Heart right ventricle (tissue), 16 donors: Measurements from ENCODE around the gene TFEB. TPM values are rescaled to one million over a fixed set of nuclear protein-coding genes. Genes with fewer than 3 reads are reported as not detected.

Experiments
- ATAC-seq, 8 donors: fragments of 200-7000 bp; cut with Tn5 transposase; one replicate each; pipeline ENCODE4 v1.9.1; 2020; ENCODE audit warnings: mild to moderate bottlenecking in 8 of 8, moderate library complexity in 8 of 8, moderate number of reproducible peaks in 1 of 8
- DNase-seq, 2 donors: peaks; one replicate each; pipeline ENCODE4 v3.0.0-alpha.2; 2020
- H3K27ac ChIP-seq, 10 donors: fragments of 200-600 bp; sonication (generic) in 2 of 10; one replicate each; pipeline versions ENCODE4 v1.5.0 to v1.8.0; 2020 to 2022; ENCODE audit warnings: mild to moderate bottlenecking in 3 of 10
- H3K27me3 ChIP-seq, 7 donors: fragments of 200-600 bp; one replicate each; pipeline ENCODE4 v1.8.0; 2021 to 2022; ENCODE audit warnings: mild to moderate bottlenecking in 2 of 7
- H3K36me3 ChIP-seq, 9 donors: fragments of 200-600 bp; sonication (generic) in 1 of 9; one replicate each; pipeline versions ENCODE4 v1.5.0 to v1.8.0; 2020 to 2022; ENCODE audit warnings: mild to moderate bottlenecking in 2 of 9
- H3K4me1 ChIP-seq, 9 donors: fragments of 200-600 bp; sonication (generic) in 1 of 9; one replicate each; pipeline versions ENCODE4 v1.5.0 to v1.8.0; 2020 to 2022; ENCODE audit warnings: mild to moderate bottlenecking in 4 of 9
- H3K4me3 ChIP-seq, 10 donors: fragments of 200-600 bp; sonication (generic) in 2 of 10; one replicate each; pipeline versions ENCODE4 v1.5.0 to v1.8.0; 2020 to 2022; ENCODE audit warnings: mild to moderate bottlenecking in 7 of 10, moderate library complexity in 2 of 10
- H3K9me3 ChIP-seq, 11 donors: fragments of 200-600 bp in 10 of 11; sonication (generic) in 2 of 11; one replicate each; pipeline versions ENCODE4 v1.5.0 to v1.8.0; 2013 to 2022; ENCODE audit warnings: mild to moderate bottlenecking in 2 of 11, control low read depth in 1 of 11, moderate library complexity in 1 of 11
- WGBS, 2 donors: extraction: QIAGEN DNeasy Blood & Tissue Kit; methylation state at CpG; one replicate each; pipeline ENCODE4 v1.1.7; 2013; ENCODE audit warnings: inconsistent platforms in 1 of 2; 5-methylcytosine and 5-hydroxymethylcytosine counted together
- intact Hi-C, 10 donors: fragments of 100-400 bp; cut with DNase I; formaldehyde crosslinking; loops; one replicate each; pipeline versions ENCODE4 v1.11.1 to v1.14.2; 2022
- polyA plus RNA-seq, 2 donors: library from polyadenylated mRNA; stranded (reverse); fragments of 200-250 nt; gene quantifications; one replicate each; pipeline ENCODE4 v1.2.3, GENCODE V29; 2013
- total RNA-seq, 10 donors: library from RNA; stranded (reverse); fragmentation: NEBNext Ultra II Directional in 3 of 10; extraction: Animal tissue kit (Norgen Biotek cat#: 25700) in 3 of 10; gene quantifications; one replicate each; pipeline versions ENCODE4 v1.2.1 to v1.2.4, GENCODE V29; 2021 to 2023
- TF ChIP-seq, protein P1 (sequence below), 9 donors: fragments of 200-600 bp; sonication (generic) in 2 of 9; IDR thresholded peaks; one replicate each; pipeline versions ENCODE4 v1.5.0 to v1.8.0; 2021 to 2022; ENCODE audit warnings: antibody characterized with exemption in 9 of 9, mild to moderate bottlenecking in 5 of 9, moderate library complexity in 1 of 9
- donor health status: Arrhythmogenic right ventricular cardiomyopathy.
- donor health status: ischemic (EF 13 %, LVEDD 7.1; RV severe dilation, severe dysfunction).
- donor health status: healthy with polysubstance abuse.
- donor health status: DM: no; HTN: yes; CAD: no.
- donor health status: DM: no; HTN: no; CAD: no.
- donor health status: ischemic (EF 25% LVEDD 6.9; RV normal size, moderate dysfunction).
- donor health status: ischemic (EF 25% LVEDD 5.7; RV mildly dilated, moderate dysfunction).
- donor health status: healthy.
- donor health status: DM: yes; HTN: yes; CAD: no.
- donor health status: Ischemic cardiomyopathy.
- donor health status: ischemic (EF 35%, LVEDD 5.7; RV mildly dilated, moderate dysfunction).
- donor health status: nonischemic (EF 11% LVEDD 7.7; RV severe dilation, severe dysfunction).
- donor health status: DM: yes; HTN: yes; CAD: no.
- donor health status: PGD.
- donor health status: ischemic (EF 29% LVEDD 5.4; RV normal size, mild dysfunction).
- donor health status: nonischemic (EF 23%, LVEDD 6.1; RV moderate dilation, normal function).

Gene TFEB
- total and polyA plus RNA-seq, 12 donors = 29.2 to 52.3 (median 39.6) TPM

GRCh38 chr6:41748102-41748477 is 12.7 kb upstream of the TFEB start:
- DNase-seq = no peak
- no peak overlapping the region for H3K4me3 ChIP-seq
- no peaks in the 10 kb centered on the region for H3K36me3 ChIP-seq
- H3K27ac ChIP-seq = no peak overlapping the region
- intact Hi-C loops = no loop called here
- 89 to 94% methylated on average over 6 of the region's 6 CpGs for WGBS, 2 donors
- TF ChIP-seq, protein P1, sequence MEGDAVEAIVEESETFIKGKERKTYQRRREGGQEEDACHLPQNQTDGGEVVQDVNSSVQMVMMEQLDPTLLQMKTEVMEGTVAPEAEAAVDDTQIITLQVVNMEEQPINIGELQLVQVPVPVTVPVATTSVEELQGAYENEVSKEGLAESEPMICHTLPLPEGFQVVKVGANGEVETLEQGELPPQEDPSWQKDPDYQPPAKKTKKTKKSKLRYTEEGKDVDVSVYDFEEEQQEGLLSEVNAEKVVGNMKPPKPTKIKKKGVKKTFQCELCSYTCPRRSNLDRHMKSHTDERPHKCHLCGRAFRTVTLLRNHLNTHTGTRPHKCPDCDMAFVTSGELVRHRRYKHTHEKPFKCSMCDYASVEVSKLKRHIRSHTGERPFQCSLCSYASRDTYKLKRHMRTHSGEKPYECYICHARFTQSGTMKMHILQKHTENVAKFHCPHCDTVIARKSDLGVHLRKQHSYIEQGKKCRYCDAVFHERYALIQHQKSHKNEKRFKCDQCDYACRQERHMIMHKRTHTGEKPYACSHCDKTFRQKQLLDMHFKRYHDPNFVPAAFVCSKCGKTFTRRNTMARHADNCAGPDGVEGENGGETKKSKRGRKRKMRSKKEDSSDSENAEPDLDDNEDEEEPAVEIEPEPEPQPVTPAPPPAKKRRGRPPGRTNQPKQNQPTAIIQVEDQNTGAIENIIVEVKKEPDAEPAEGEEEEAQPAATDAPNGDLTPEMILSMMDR (IDR thresholded peaks at IDR 0.05) = no peak
- ATAC-seq = no peak
- no peaks in the 10 kb centered on the region for H3K9me3 ChIP-seq
- H3K4me1 ChIP-seq = no peaks in the 10 kb centered on the region
- no peaks in the 10 kb centered on the region for H3K27me3 ChIP-seq

- 93% methylated on average over 15 of the region's 15 CpGs for WGBS, 2 donors
- Histone ChIP-seq H3K27me3 (no peaks in the 10 kb centered on the region), H3K27ac (no peak within 1 kb of the TSS), H3K4me3 (no peak within 1 kb of the TSS), H3K9me3 (no peaks in the 10 kb centered on the region), H3K36me3 (no peaks in the 10 kb centered on the region), H3K4me1 (no peaks in the 10 kb centered on the region)
- DNase-seq (no peak), ATAC-seq (no peak)
- intact Hi-C loops = no loop called here
- TF ChIP-seq, protein P1 (IDR thresholded peaks at IDR 0.05) = no peak
Observed at GRCh38 chr6:41747256-41748101, 12.1 kb upstream of the TFEB start, which contains the start of gene PGC. PGC (minus strand) TSS chr6:41747397; CDS start chr6:41747334, 63 bp downstream.

GRCh38 chr6:41746107-41746506 is 10.7 kb upstream of the TFEB start:
- no peaks in the 10 kb centered on the region for H3K27me3 ChIP-seq
- H3K4me1 ChIP-seq = no peaks in the 10 kb centered on the region
- H3K27ac ChIP-seq = no peak overlapping the region
- H3K4me3 ChIP-seq = no peak overlapping the region
- intact Hi-C loops = no loop called here
- no peaks in the 10 kb centered on the region for H3K9me3 ChIP-seq
- TF ChIP-seq, protein P1 (IDR thresholded peaks at IDR 0.05) = no peak
- no peaks in the 10 kb centered on the region for H3K36me3 ChIP-seq
- DNase-seq (no peak), ATAC-seq (no peak)
- WGBS, 2 donors = 87 to 94% methylated on average over 10 of the region's 10 CpGs

- intact Hi-C loops = no loop called here
- Histone ChIP-seq H3K27me3 (no peaks in the 10 kb centered on the region), H3K9me3 (no peaks in the 10 kb centered on the region), H3K36me3 (no peaks in the 10 kb centered on the region), H3K27ac (no peak overlapping the region), H3K4me1 (no peaks in the 10 kb centered on the region), H3K4me3 (no peak overlapping the region)
- DNase-seq (no peak), ATAC-seq (no peak)
- TF ChIP-seq, protein P1 (IDR thresholded peaks at IDR 0.05) = no peak
- WGBS, 2 donors = 86 to 87% methylated on average over 7 of the region's 7 CpGs
Observed at GRCh38 chr6:41744236-41744787, 8.9 kb upstream of the TFEB start.
